ENCODE results near the gene MDC1. TPM values are rescaled to one million over a fixed set of nuclear protein-coding genes. Genes with fewer than 3 reads are reported as not detected.

The MDC1 gene
- total and polyA plus RNA-seq, 2 of the 13 experiments (the other 11 are each of a cell fraction or from before 2014, with no cell fraction given): 8.4 to 14.0 TPM

DNA sequence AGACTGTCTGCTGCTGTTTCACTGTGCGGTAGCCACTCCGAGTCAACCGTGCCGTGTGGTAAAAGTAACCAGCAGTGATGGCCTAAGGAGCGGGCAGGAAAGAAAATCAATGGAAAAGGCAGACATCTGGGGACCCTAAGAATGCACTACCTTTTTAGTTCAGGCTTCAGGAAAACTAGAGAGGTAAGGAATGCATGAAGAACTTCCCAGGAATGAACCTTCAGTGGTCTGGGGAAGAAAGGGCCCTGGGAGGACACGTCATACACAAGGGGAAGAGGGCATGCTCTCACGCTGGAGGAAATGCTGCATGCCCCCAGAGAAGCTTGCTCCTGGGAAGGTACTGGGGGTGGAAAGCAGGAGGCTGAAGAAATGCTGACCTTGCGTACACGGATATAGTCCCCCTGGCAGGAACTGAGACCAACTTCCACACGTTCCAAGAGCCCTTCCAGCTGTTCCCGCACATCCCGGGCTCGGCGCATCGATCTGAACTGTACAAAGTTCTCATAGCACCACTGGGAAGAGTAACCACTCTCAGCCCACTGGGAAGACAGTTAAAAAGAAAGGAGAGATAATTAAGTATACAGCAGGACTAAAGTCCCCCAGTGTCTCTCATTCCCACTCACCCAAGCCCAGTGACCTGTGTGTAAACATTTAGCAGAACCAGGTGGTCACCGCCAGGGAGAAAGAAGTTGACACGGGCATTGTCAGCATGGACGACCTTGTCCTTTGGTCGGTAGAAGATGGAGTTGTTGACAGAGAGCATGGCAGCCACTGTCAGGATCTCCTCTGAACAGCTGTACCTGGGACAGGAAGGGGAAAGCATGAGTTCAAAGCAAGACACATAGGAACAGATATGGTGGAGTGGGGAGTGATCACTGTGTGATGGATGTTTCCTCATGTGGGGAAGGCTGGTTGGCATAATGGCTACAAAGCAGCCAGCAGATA lies 62.0 kb downstream of the MDC1 start (continued):
- no peak for TF ChIP-seq ARID2 (CRISPR knock-in tag; IDR thresholded peaks at IDR 0.05; ENCODE audit: borderline replicate concordance)
- TF ChIP-seq RFX1 (IDR thresholded peaks at IDR 0.05): no peak
- TF ChIP-seq, protein P1, sequence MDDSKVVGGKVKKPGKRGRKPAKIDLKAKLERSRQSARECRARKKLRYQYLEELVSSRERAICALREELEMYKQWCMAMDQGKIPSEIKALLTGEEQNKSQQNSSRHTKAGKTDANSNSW (CRISPR knock-in tag; IDR thresholded peaks at IDR 0.05; ENCODE audit: borderline replicate concordance): no peak
- peak; percentile 93 for TF ChIP-seq RCOR2 (CRISPR knock-in tag; IDR thresholded peaks at IDR 0.05)
- peak; percentile 90; the same call in 1 of the 2 replicates for TF ChIP-seq ZNF264 (CRISPR knock-in tag; IDR thresholded peaks at IDR 0.05)
- TF ChIP-seq SAP130 (CRISPR knock-in tag; IDR thresholded peaks at IDR 0.05; ENCODE audit: low read depth): peak; percentile 100
- TF ChIP-seq YEATS4 (CRISPR knock-in tag; IDR thresholded peaks at IDR 0.05; ENCODE audit: borderline replicate concordance): peak; percentile 87
- TF ChIP-seq, protein P2, sequence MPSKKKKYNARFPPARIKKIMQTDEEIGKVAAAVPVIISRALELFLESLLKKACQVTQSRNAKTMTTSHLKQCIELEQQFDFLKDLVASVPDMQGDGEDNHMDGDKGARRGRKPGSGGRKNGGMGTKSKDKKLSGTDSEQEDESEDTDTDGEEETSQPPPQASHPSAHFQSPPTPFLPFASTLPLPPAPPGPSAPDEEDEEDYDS (CRISPR knock-in tag; IDR thresholded peaks at IDR 0.05): peak; percentile 32; the same call in 1 of the 2 replicates
- peak; percentile 65; the same call in 1 of the 2 replicates for TF ChIP-seq KMT2B (CRISPR knock-in tag; IDR thresholded peaks at IDR 0.05)
- no peak for TF ChIP-seq TEAD2 (CRISPR knock-in tag; IDR thresholded peaks at IDR 0.05)
- TF ChIP-seq ZNF816 (CRISPR knock-in tag; IDR thresholded peaks at IDR 0.05; ENCODE audit: borderline replicate concordance): no peak
- no peak for TF ChIP-seq ZNF260 (CRISPR knock-in tag; IDR thresholded peaks at IDR 0.05; ENCODE audit: borderline replicate concordance, low read depth)
- TF ChIP-seq FIP1L1 (IDR thresholded peaks at IDR 0.05; ENCODE audit: borderline replicate concordance, insufficient read depth, low read depth, low read length): no peak
- no peak for TF ChIP-seq ZNF101 (CRISPR knock-in tag; IDR thresholded peaks at IDR 0.05; ENCODE audit: borderline replicate concordance, low read depth)
- no peak for TF ChIP-seq XBP1 (CRISPR knock-in tag; IDR thresholded peaks at IDR 0.05)
- TF ChIP-seq, protein P3, sequence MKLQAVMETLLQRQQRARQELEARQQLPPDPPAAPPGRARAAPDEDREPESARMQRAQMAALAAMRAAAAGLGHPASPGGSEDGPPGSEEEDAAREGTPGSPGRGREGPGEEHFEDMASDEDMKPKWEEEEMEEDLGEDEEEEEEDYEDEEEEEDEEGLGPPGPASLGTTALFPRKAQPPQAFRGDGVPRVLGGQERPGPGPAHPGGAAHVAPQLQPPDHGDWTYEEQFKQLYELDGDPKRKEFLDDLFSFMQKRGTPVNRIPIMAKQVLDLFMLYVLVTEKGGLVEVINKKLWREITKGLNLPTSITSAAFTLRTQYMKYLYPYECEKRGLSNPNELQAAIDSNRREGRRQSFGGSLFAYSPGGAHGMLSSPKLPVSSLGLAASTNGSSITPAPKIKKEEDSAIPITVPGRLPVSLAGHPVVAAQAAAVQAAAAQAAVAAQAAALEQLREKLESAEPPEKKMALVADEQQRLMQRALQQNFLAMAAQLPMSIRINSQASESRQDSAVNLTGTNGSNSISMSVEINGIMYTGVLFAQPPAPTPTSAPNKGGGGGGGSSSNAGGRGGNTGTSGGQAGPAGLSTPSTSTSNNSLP (IDR thresholded peaks at IDR 0.05; ENCODE audit: low read depth, low read length): no peak
- no peak for TF ChIP-seq ZNF34 (CRISPR knock-in tag; IDR thresholded peaks at IDR 0.05; ENCODE audit: borderline replicate concordance)
- no peak for TF ChIP-seq HNRNPUL1 (IDR thresholded peaks at IDR 0.05; ENCODE audit: low read depth, low read length)
- no peak; the same call in 1 of the 2 replicates for TF ChIP-seq BRCA1 (CRISPR knock-in tag; IDR thresholded peaks at IDR 0.05)
- TF ChIP-seq, protein P4, sequence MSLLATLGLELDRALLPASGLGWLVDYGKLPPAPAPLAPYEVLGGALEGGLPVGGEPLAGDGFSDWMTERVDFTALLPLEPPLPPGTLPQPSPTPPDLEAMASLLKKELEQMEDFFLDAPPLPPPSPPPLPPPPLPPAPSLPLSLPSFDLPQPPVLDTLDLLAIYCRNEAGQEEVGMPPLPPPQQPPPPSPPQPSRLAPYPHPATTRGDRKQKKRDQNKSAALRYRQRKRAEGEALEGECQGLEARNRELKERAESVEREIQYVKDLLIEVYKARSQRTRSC (CRISPR knock-in tag; IDR thresholded peaks at IDR 0.05; ENCODE audit: low read depth): no peak
- no peak for TF ChIP-seq TAF15 (IDR thresholded peaks at IDR 0.05; ENCODE audit: low read depth, low read length, poor library complexity, severe bottlenecking)
- no peak for TF ChIP-seq ZNF30 (CRISPR knock-in tag; IDR thresholded peaks at IDR 0.05)
- TF ChIP-seq, protein P5, sequence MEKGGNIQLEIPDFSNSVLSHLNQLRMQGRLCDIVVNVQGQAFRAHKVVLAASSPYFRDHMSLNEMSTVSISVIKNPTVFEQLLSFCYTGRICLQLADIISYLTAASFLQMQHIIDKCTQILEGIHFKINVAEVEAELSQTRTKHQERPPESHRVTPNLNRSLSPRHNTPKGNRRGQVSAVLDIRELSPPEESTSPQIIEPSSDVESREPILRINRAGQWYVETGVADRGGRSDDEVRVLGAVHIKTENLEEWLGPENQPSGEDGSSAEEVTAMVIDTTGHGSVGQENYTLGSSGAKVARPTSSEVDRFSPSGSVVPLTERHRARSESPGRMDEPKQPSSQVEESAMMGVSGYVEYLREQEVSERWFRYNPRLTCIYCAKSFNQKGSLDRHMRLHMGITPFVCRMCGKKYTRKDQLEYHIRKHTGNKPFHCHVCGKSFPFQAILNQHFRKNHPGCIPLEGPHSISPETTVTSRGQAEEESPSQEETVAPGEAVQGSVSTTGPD (CRISPR knock-in tag; IDR thresholded peaks at IDR 0.05): no peak
- peak; percentile 97 for TF ChIP-seq ZSCAN29 (CRISPR knock-in tag; conservative IDR thresholded peaks at IDR 0.05)

All from HepG2 (cell line).